ENCODE results near the gene OR1C1.

- no peak for TF ChIP-seq CTCF (IDR thresholded peaks at IDR 0.05; ENCODE audit: low read depth, low read length, poor library complexity, severe bottlenecking)
- no peak for TF ChIP-seq EZH2phosphoT487 (IDR thresholded peaks at IDR 0.05; ENCODE audit: borderline replicate concordance, low read length)
Measured at GRCh38 chr1:247769603-247770002, 9.2 kb upstream of the OR1C1 start.

All from DOHH2 (cell line).